ENCODE measurements around the gene HINFP.
"Not testable (repeated sequence)": the region's sequence is repeated elsewhere in the genome, so short reads cannot be mapped to it uniquely, and the experiment has no call there.

HINFP gene

GRCh38 chr11:119154178-119154577, 32.8 kb downstream of the HINFP start:
- no peaks in the 10 kb centered on the region for H3K36me3 ChIP-seq (ENCODE audit: control insufficient read depth in 1 of 2, insufficient read depth in 2 of 2, low read length in 2 of 2)
- H3K9me3 ChIP-seq (ENCODE audit: control insufficient read depth in 1 of 2, low read length in 2 of 2): no peaks in the 10 kb centered on the region
- H3K9ac ChIP-seq (ENCODE audit: low read depth in 1 of 2, low read length in 2 of 2): no peak overlapping the region
- H3K4me1 ChIP-seq (ENCODE audit: control insufficient read depth in 1 of 2, insufficient read depth in 2 of 2, low read length in 2 of 2): peaks cover 0 to 7% of the 10 kb centered on the region in 2 donors
- H3K4me3 ChIP-seq (ENCODE audit: low read depth in 1 of 2, low read length in 2 of 2): no peak overlapping the region
- peaks cover 12 to 17% of the 10 kb centered on the region in 2 donors for H3K27me3 ChIP-seq (ENCODE audit: control insufficient read depth in 1 of 2, insufficient read depth in 2 of 2, low read length in 2 of 2)
- H3K27ac ChIP-seq (ENCODE audit: low read depth, low read length): no peak overlapping the region

- Histone ChIP-seq H3K4me1 (ENCODE audit: control insufficient read depth in 1 of 2, insufficient read depth in 2 of 2, low read length in 2 of 2) (no peaks in the 10 kb centered on the region), H3K36me3 (ENCODE audit: control insufficient read depth in 1 of 2, insufficient read depth in 2 of 2, low read length in 2 of 2) (no peaks in the 10 kb centered on the region), H3K4me3 (ENCODE audit: low read depth in 1 of 2, low read length in 2 of 2) (no peak overlapping the region), H3K9me3 (ENCODE audit: control insufficient read depth in 1 of 2, low read length in 2 of 2) (no peaks in the 10 kb centered on the region), H3K27ac (ENCODE audit: low read depth, low read length) (no peak overlapping the region), H3K27me3 (ENCODE audit: control insufficient read depth in 1 of 2, insufficient read depth in 2 of 2, low read length in 2 of 2) (peaks cover 0 to 5% of the 10 kb centered on the region in 2 donors), H3K9ac (ENCODE audit: low read depth in 1 of 2, low read length in 2 of 2) (no peak overlapping the region)
These were observed 34.5 kb downstream of the HINFP start for GRCh38 chr11:119155733-119156492.

- H3K4me3 ChIP-seq (ENCODE audit: low read depth in 1 of 2, low read length in 2 of 2): no peak overlapping the region
- no peaks in the 10 kb centered on the region for H3K9me3 ChIP-seq (ENCODE audit: control insufficient read depth in 1 of 2, low read length in 2 of 2)
- peaks cover 0 to 5% of the 10 kb centered on the region in 2 donors for H3K27me3 ChIP-seq (ENCODE audit: control insufficient read depth in 1 of 2, insufficient read depth in 2 of 2, low read length in 2 of 2)
- H3K27ac ChIP-seq (ENCODE audit: low read depth, low read length): no peak overlapping the region
- H3K4me1 ChIP-seq (ENCODE audit: control insufficient read depth in 1 of 2, insufficient read depth in 2 of 2, low read length in 2 of 2): no peaks in the 10 kb centered on the region
- no peaks in the 10 kb centered on the region for H3K36me3 ChIP-seq (ENCODE audit: control insufficient read depth in 1 of 2, insufficient read depth in 2 of 2, low read length in 2 of 2)
- H3K9ac ChIP-seq (ENCODE audit: low read depth in 1 of 2, low read length in 2 of 2): no peak overlapping the region
These were observed 35.1 kb downstream of the HINFP start for GRCh38 chr11:119156496-119156895.

GRCh38 chr11:119157063-119157462, 35.7 kb downstream of the HINFP start:
- Histone ChIP-seq H3K36me3 (ENCODE audit: control insufficient read depth in 1 of 2, insufficient read depth in 2 of 2, low read length in 2 of 2) (no peaks in the 10 kb centered on the region), H3K9ac (ENCODE audit: low read depth in 1 of 2, low read length in 2 of 2) (no peak overlapping the region), H3K4me3 (ENCODE audit: low read depth in 1 of 2, low read length in 2 of 2) (no peak overlapping the region), H3K4me1 (ENCODE audit: control insufficient read depth in 1 of 2, insufficient read depth in 2 of 2, low read length in 2 of 2) (no peaks in the 10 kb centered on the region), H3K9me3 (ENCODE audit: control insufficient read depth in 1 of 2, low read length in 2 of 2) (no peaks in the 10 kb centered on the region), H3K27me3 (ENCODE audit: control insufficient read depth in 1 of 2, insufficient read depth in 2 of 2, low read length in 2 of 2) (peaks cover 0 to 5% of the 10 kb centered on the region in 2 donors), H3K27ac (ENCODE audit: low read depth, low read length) (no peak overlapping the region)

GRCh38 chr11:119158467-119158866, 37.1 kb downstream of the HINFP start:
- Histone ChIP-seq H3K27ac (ENCODE audit: low read depth, low read length) (no peak overlapping the region), H3K27me3 (ENCODE audit: control insufficient read depth in 1 of 2, insufficient read depth in 2 of 2, low read length in 2 of 2) (peaks cover 0 to 5% of the 10 kb centered on the region in 2 donors), H3K9ac (ENCODE audit: low read depth in 1 of 2, low read length in 2 of 2) (no peak overlapping the region), H3K4me1 (ENCODE audit: control insufficient read depth in 1 of 2, insufficient read depth in 2 of 2, low read length in 2 of 2) (no peaks in the 10 kb centered on the region), H3K9me3 (ENCODE audit: control insufficient read depth in 1 of 2, low read length in 2 of 2) (no peaks in the 10 kb centered on the region), H3K36me3 (ENCODE audit: control insufficient read depth in 1 of 2, insufficient read depth in 2 of 2, low read length in 2 of 2) (no peaks in the 10 kb centered on the region), H3K4me3 (ENCODE audit: low read depth in 1 of 2, low read length in 2 of 2) (no peak overlapping the region)

GRCh38 chr11:119160151-119160550, 38.8 kb downstream of the HINFP start:
- Histone ChIP-seq H3K4me1 (ENCODE audit: control insufficient read depth in 1 of 2, insufficient read depth in 2 of 2, low read length in 2 of 2) (no peaks in the 10 kb centered on the region), H3K36me3 (ENCODE audit: control insufficient read depth in 1 of 2, insufficient read depth in 2 of 2, low read length in 2 of 2) (no peaks in the 10 kb centered on the region), H3K9me3 (ENCODE audit: control insufficient read depth in 1 of 2, low read length in 2 of 2) (no peaks in the 10 kb centered on the region), H3K27me3 (ENCODE audit: control insufficient read depth in 1 of 2, insufficient read depth in 2 of 2, low read length in 2 of 2) (no peaks in the 10 kb centered on the region), H3K9ac (ENCODE audit: low read depth in 1 of 2, low read length in 2 of 2) (no peak overlapping the region), H3K4me3 (ENCODE audit: low read depth in 1 of 2, low read length in 2 of 2) (no peak overlapping the region), H3K27ac (ENCODE audit: low read depth, low read length) (no peak overlapping the region)

GRCh38 chr11:119161871-119162270, 40.5 kb downstream of the HINFP start:
- H3K36me3 ChIP-seq (ENCODE audit: control insufficient read depth in 1 of 2, insufficient read depth in 2 of 2, low read length in 2 of 2): no peaks in the 10 kb centered on the region
- no peak overlapping the region for H3K27ac ChIP-seq (ENCODE audit: low read depth, low read length)
- no peaks in the 10 kb centered on the region for H3K9me3 ChIP-seq (ENCODE audit: control insufficient read depth in 1 of 2, low read length in 2 of 2)
- no peak overlapping the region for H3K4me3 ChIP-seq (ENCODE audit: low read depth in 1 of 2, low read length in 2 of 2)
- H3K4me1 ChIP-seq (ENCODE audit: control insufficient read depth in 1 of 2, insufficient read depth in 2 of 2, low read length in 2 of 2): no peaks in the 10 kb centered on the region
- H3K9ac ChIP-seq (ENCODE audit: low read depth in 1 of 2, low read length in 2 of 2): no peak overlapping the region
- no peaks in the 10 kb centered on the region for H3K27me3 ChIP-seq (ENCODE audit: control insufficient read depth in 1 of 2, insufficient read depth in 2 of 2, low read length in 2 of 2)

GRCh38 chr11:119166368-119167076, 45.1 kb downstream of the HINFP start:
- H3K27ac ChIP-seq (ENCODE audit: low read depth, low read length): no peak overlapping the region
- H3K9me3 ChIP-seq (ENCODE audit: control insufficient read depth in 1 of 2, low read length in 2 of 2): no peaks in the 10 kb centered on the region

GRCh38 chr11:119167077-119167458, 45.7 kb downstream of the HINFP start:
- not testable (repeated sequence) for H3K9ac ChIP-seq (ENCODE audit: low read depth in 1 of 2, low read length in 2 of 2); H3K36me3 ChIP-seq (ENCODE audit: control insufficient read depth in 1 of 2, insufficient read depth in 2 of 2, low read length in 2 of 2); H3K4me3 ChIP-seq (ENCODE audit: low read depth in 1 of 2, low read length in 2 of 2); H3K4me1 ChIP-seq (ENCODE audit: control insufficient read depth in 1 of 2, insufficient read depth in 2 of 2, low read length in 2 of 2); H3K27me3 ChIP-seq (ENCODE audit: control insufficient read depth in 1 of 2, insufficient read depth in 2 of 2, low read length in 2 of 2); H3K9me3 ChIP-seq (ENCODE audit: control insufficient read depth in 1 of 2, low read length in 2 of 2); H3K27ac ChIP-seq (ENCODE audit: low read depth, low read length)

More at GRCh38 chr11:119166368-119167076, 45.1 kb downstream of the HINFP start:
- Histone ChIP-seq H3K9ac (ENCODE audit: low read depth in 1 of 2, low read length in 2 of 2) (no peak overlapping the region), H3K36me3 (ENCODE audit: control insufficient read depth in 1 of 2, insufficient read depth in 2 of 2, low read length in 2 of 2) (no peaks in the 10 kb centered on the region), H3K27me3 (ENCODE audit: control insufficient read depth in 1 of 2, insufficient read depth in 2 of 2, low read length in 2 of 2) (no peaks in the 10 kb centered on the region), H3K4me3 (ENCODE audit: low read depth in 1 of 2, low read length in 2 of 2) (no peak overlapping the region), H3K4me1 (ENCODE audit: control insufficient read depth in 1 of 2, insufficient read depth in 2 of 2, low read length in 2 of 2) (peaks cover 0 to 10% of the 10 kb centered on the region in 2 donors)

- Histone ChIP-seq H3K9me3 (ENCODE audit: control insufficient read depth in 1 of 2, low read length in 2 of 2) (no peaks in the 10 kb centered on the region), H3K36me3 (ENCODE audit: control insufficient read depth in 1 of 2, insufficient read depth in 2 of 2, low read length in 2 of 2) (no peaks in the 10 kb centered on the region), H3K27ac (ENCODE audit: low read depth, low read length) (no peak overlapping the region), H3K9ac (ENCODE audit: low read depth in 1 of 2, low read length in 2 of 2) (no peak overlapping the region), H3K27me3 (ENCODE audit: control insufficient read depth in 1 of 2, insufficient read depth in 2 of 2, low read length in 2 of 2) (no peaks in the 10 kb centered on the region), H3K4me3 (ENCODE audit: low read depth in 1 of 2, low read length in 2 of 2) (no peak overlapping the region), H3K4me1 (ENCODE audit: control insufficient read depth in 1 of 2, insufficient read depth in 2 of 2, low read length in 2 of 2) (peaks cover 0 to 10% of the 10 kb centered on the region in 2 donors)
These were observed 46.6 kb downstream of the HINFP start for GRCh38 chr11:119167933-119168332.
